HG03558 (cell line): Measurements from ENCODE around the gene PDZRN4.
"Not testable (repeated sequence)": the region's sequence is repeated elsewhere in the genome, so short reads cannot be mapped to it uniquely, and the experiment has no call there.

ENCODE experiments used
- ATAC-seq: cut with Tn5 transposase; IDR thresholded peaks from one replicate; pipeline ENCODE4 v1.9.1; 2021; ENCODE audit warnings: moderate number of reproducible peaks; ENCODE audit not compliant: unreplicated experiment; ENCODE audit errors: extremely low read depth

Gene PDZRN4

GRCh38 chr12:41188058-41188840, at the start of gene PDZRN4:
TSS of gene PDZRN4 (plus strand) at chr12:41188320.
- no peak for ATAC-seq

- no peak for ATAC-seq
Observed at GRCh38 chr12:41140117-41140516, 48.0 kb upstream of the PDZRN4 start.

GRCh38 chr12:41141104-41141503, 47.0 kb upstream of the PDZRN4 start:
- no peak for ATAC-seq

GRCh38 chr12:41142376-41142775, 45.7 kb upstream of the PDZRN4 start:
- ATAC-seq, result no peak

- no peak for ATAC-seq
Observed at GRCh38 chr12:41151793-41152192, 36.3 kb upstream of the PDZRN4 start.

GRCh38 chr12:41162461-41162860, 25.7 kb upstream of the PDZRN4 start:
- ATAC-seq, result no peak

GRCh38 chr12:41167701-41168100, 20.4 kb upstream of the PDZRN4 start:
- no peak for ATAC-seq

GRCh38 chr12:41174602-41175001, 13.5 kb upstream of the PDZRN4 start:
- ATAC-seq, result no peak

- not testable (repeated sequence) for ATAC-seq
Observed at GRCh38 chr12:41179507-41179906, 8.6 kb upstream of the PDZRN4 start.

- ATAC-seq, result no peak
Observed at GRCh38 chr12:41184864-41185263, 3.3 kb upstream of the PDZRN4 start.

- no peak for ATAC-seq
Observed at GRCh38 chr12:41186026-41186425, 2.1 kb upstream of the PDZRN4 start.

GRCh38 chr12:41188841-41189394, 798 bp downstream of the PDZRN4 start:
- ATAC-seq, result no peak

- no peak for ATAC-seq
Observed at GRCh38 chr12:41189395-41190251, 1.5 kb downstream of the PDZRN4 start.

GRCh38 chr12:41190338-41190737, 2.2 kb downstream of the PDZRN4 start:
- no peak for ATAC-seq

GRCh38 chr12:41191549-41191948, 3.4 kb downstream of the PDZRN4 start:
- not testable (repeated sequence) for ATAC-seq

GRCh38 chr12:41193311-41193710, 5.2 kb downstream of the PDZRN4 start:
- ATAC-seq, result no peak

- no peak for ATAC-seq
Observed at GRCh38 chr12:41202051-41202450, 13.9 kb downstream of the PDZRN4 start.

GRCh38 chr12:41205070-41205709, 17.1 kb downstream of the PDZRN4 start:
- ATAC-seq, result no peak

- no peak for ATAC-seq
Observed at GRCh38 chr12:41206298-41206697, 18.2 kb downstream of the PDZRN4 start.

- no peak for ATAC-seq
Observed at GRCh38 chr12:41211448-41211847, 23.3 kb downstream of the PDZRN4 start.

GRCh38 chr12:41212625-41213024, 24.5 kb downstream of the PDZRN4 start:
- ATAC-seq, result no peak
